Brain microvascular endothelial cell (primary cell): ENCODE data around the gene GPR108.
A peak's percentile ranks its signal among the peaks of the same experiment; 100 is the strongest.
"Not testable (repeated sequence)": the region's sequence is repeated elsewhere in the genome, so short reads cannot be mapped to it uniquely, and the experiment has no call there.

ENCODE experiments used
- DNase-seq: peaks from one replicate; pipeline ENCODE4 v3.0.0-alpha.2; 2020
- H3K27ac ChIP-seq: fragments of 250-450 bp; sonication (Bioruptor Pico); 2 replicates; pipeline ENCODE4 v1.5.1; 2020; ENCODE audit warnings: mild to moderate bottlenecking, moderate library complexity
- H3K27me3 ChIP-seq: fragments of 250-450 bp; sonication (Bioruptor Pico); replicated peaks from 2 replicates; pipeline ENCODE4 v1.5.1; 2020; ENCODE audit warnings: mild to moderate bottlenecking
- H3K36me3 ChIP-seq: fragments of 250-450 bp; sonication (Bioruptor Pico); replicated peaks from 2 replicates; pipeline ENCODE4 v1.5.1; 2020; ENCODE audit warnings: mild to moderate bottlenecking
- H3K4me3 ChIP-seq: 2 replicates; pipeline ENCODE4 v1.5.1; 2011; ENCODE audit warnings: low read depth, mild to moderate bottlenecking, control low read depth, low read length, moderate library complexity
- in situ Hi-C: cut with HindIII; loops from 2 replicates; pipeline ENCODE4 v1.10.0; 2017; ENCODE audit warnings: low sequenced_read_pairs, low pct_ligation_motif_present
- TF ChIP-seq, protein P1 (sequence below): IDR thresholded peaks from 2 replicates; pipeline ENCODE4 v1.5.1; 2011; ENCODE audit warnings: low read depth, mild to moderate bottlenecking, moderate library complexity, low read length, control low read depth, inconsistent platforms; ENCODE audit errors: missing control alignments

GPR108 gene

GRCh38 chr19:6737284-6737872 is at the start of gene GPR108:
TSS of gene GPR108 (minus strand) at chr19:6737580. CDS start at chr19:6737576, 4 bp downstream.
- DNase-seq, result peak; percentile 100
- in situ Hi-C loops, result no loop called here

GRCh38 chr19:6779206-6779605 is 41.8 kb upstream of the GPR108 start:
- H3K36me3 ChIP-seq, result no peaks in the 10 kb centered on the region
- H3K27me3 ChIP-seq, result no peaks in the 10 kb centered on the region
- TF ChIP-seq, protein P1, sequence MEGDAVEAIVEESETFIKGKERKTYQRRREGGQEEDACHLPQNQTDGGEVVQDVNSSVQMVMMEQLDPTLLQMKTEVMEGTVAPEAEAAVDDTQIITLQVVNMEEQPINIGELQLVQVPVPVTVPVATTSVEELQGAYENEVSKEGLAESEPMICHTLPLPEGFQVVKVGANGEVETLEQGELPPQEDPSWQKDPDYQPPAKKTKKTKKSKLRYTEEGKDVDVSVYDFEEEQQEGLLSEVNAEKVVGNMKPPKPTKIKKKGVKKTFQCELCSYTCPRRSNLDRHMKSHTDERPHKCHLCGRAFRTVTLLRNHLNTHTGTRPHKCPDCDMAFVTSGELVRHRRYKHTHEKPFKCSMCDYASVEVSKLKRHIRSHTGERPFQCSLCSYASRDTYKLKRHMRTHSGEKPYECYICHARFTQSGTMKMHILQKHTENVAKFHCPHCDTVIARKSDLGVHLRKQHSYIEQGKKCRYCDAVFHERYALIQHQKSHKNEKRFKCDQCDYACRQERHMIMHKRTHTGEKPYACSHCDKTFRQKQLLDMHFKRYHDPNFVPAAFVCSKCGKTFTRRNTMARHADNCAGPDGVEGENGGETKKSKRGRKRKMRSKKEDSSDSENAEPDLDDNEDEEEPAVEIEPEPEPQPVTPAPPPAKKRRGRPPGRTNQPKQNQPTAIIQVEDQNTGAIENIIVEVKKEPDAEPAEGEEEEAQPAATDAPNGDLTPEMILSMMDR, result no peak
- DNase-seq, result no peak
- H3K27ac ChIP-seq, result no peak overlapping the region
- in situ Hi-C loops, result no loop called here
- no peak overlapping the region for H3K4me3 ChIP-seq

More at GRCh38 chr19:6737284-6737872, at the start of gene GPR108:
- TF ChIP-seq, protein P1, result no peak
- H3K4me3 ChIP-seq, result peak within 1 kb of the TSS; percentile 85
- H3K27me3 ChIP-seq, result no peaks in the 10 kb centered on the region
- H3K27ac ChIP-seq, result peak within 1 kb of the TSS; percentile 98
- peaks cover 2% of the 10 kb centered on the region for H3K36me3 ChIP-seq

GRCh38 chr19:6778386-6778785 is 41.0 kb upstream of the GPR108 start:
- DNase-seq, result no peak
- Histone ChIP-seq H3K27ac (no peak overlapping the region), H3K27me3 (no peaks in the 10 kb centered on the region), H3K4me3 (no peak overlapping the region), H3K36me3 (no peaks in the 10 kb centered on the region)
- TF ChIP-seq, protein P1, result no peak
- in situ Hi-C loops, result no loop called here

DNA sequence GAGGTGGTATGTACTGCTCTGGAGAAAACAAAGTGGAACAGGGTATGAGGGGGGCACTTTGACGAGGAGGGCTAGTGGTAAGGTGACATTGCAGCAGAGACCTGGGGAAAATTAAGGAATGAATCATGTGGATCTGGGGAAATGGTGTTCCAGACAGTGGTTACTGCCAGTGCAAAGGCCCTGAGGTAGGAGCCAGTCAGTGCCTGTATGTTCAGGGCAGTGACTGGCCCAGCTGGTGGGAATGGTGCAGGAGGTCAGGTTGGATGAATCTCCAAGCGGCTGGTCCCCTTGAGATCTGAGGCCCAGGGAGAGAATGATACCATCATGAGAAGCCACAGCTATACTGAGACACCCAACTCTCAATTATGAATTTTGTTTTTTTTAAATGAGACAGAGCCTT is 40.1 kb upstream of the GPR108 start:
- Histone ChIP-seq H3K36me3 (no peaks in the 10 kb centered on the region), H3K4me3 (no peak overlapping the region), H3K27me3 (no peaks in the 10 kb centered on the region), H3K27ac (no peak overlapping the region)
- DNase-seq, result no peak
- in situ Hi-C loops, result no loop called here
- TF ChIP-seq, protein P1, result no peak

- H3K27ac ChIP-seq, result no peak overlapping the region
- DNase-seq, result no peak
- in situ Hi-C loops, result no loop called here
- no peak overlapping the region for H3K4me3 ChIP-seq
- no peaks in the 10 kb centered on the region for H3K36me3 ChIP-seq
- no peaks in the 10 kb centered on the region for H3K27me3 ChIP-seq
- TF ChIP-seq, protein P1, result no peak
Measured at GRCh38 chr19:6776999-6777398, 39.6 kb upstream of the GPR108 start.

GRCh38 chr19:6776045-6776444 is 38.7 kb upstream of the GPR108 start:
- H3K36me3 ChIP-seq, H3K27ac ChIP-seq, in situ Hi-C loops, H3K27me3 ChIP-seq, DNase-seq, H3K4me3 ChIP-seq: not testable (repeated sequence)
